A673 (cell line): ENCODE data around the gene TBC1D5. TPM values are rescaled to one million over a fixed set of nuclear protein-coding genes. Genes with fewer than 3 reads are reported as not detected.

Source experiments
- BruUV-seq: library from RNA; stranded (reverse); fragments of 400-500 nt; replicated peaks from 2 replicates; lab custom pipeline; 2021; lab: Mats Ljungman, UMichigan
- CTCF ChIA-PET: fragments of 300-600 bp; sonication (Branson Sonifier 250); formaldehyde crosslinking; loops from one replicate; lab custom pipeline; 2022; ENCODE audit warnings: antibody characterized with exemption; lab: Charles Lee
- POLR2A ChIA-PET: fragments of 300-600 bp; sonication (Branson Sonifier 250); formaldehyde crosslinking; loops from one replicate; lab custom pipeline; 2022; ENCODE audit warnings: antibody characterized with exemption; ENCODE audit not compliant: low non-redundant PET; lab: Charles Lee
- DNase-seq: peaks from one replicate; pipeline ENCODE4 v3.0.0-alpha.2; 2015; ENCODE audit warnings: low spot score
- H3K27ac ChIP-seq: fragments of 200-600 bp; sonication (generic); 2 replicates; pipeline ENCODE4 v1.5.1; 2016; ENCODE audit warnings: mixed run types, low read depth, mild to moderate bottlenecking, mixed read lengths, antibody characterized with exemption, low read length; ENCODE audit not compliant: poor library complexity, severe bottlenecking
- H3K27me3 ChIP-seq: fragments of 200-600 bp; sonication (generic); replicated peaks from 2 replicates; pipeline ENCODE4 v1.6.1; 2017; ENCODE audit warnings: mixed run types, low read depth, mild to moderate bottlenecking, mixed read lengths, antibody characterized with exemption, low read length; ENCODE audit not compliant: insufficient read depth, poor library complexity
- H3K36me3 ChIP-seq: fragments of 200-600 bp; sonication (generic); 2 replicates; pipeline ENCODE4 v1.6.1; 2016; ENCODE audit warnings: mixed run types, mild to moderate bottlenecking, mixed read lengths, antibody characterized with exemption, low read length; ENCODE audit not compliant: insufficient read depth, poor library complexity, severe bottlenecking
- H3K4me1 ChIP-seq: fragments of 200-600 bp; sonication (generic); 2 replicates; pipeline ENCODE4 v1.6.1; 2017; ENCODE audit warnings: mixed run types, mild to moderate bottlenecking, mixed read lengths, antibody characterized with exemption, low read length; ENCODE audit not compliant: insufficient read depth, poor library complexity, severe bottlenecking
- H3K4me3 ChIP-seq: fragments of 200-600 bp; sonication (generic); 2 replicates; pipeline ENCODE4 v1.5.1; 2016; ENCODE audit warnings: low read depth, mixed run types, mild to moderate bottlenecking, mixed read lengths, low read length; ENCODE audit not compliant: poor library complexity, severe bottlenecking
- H3K9me3 ChIP-seq: fragments of 200-600 bp; sonication (generic); 2 replicates; pipeline ENCODE4 v1.6.1; 2016; ENCODE audit warnings: mixed run types, low read depth, mild to moderate bottlenecking, mixed read lengths, antibody characterized with exemption, low read length; ENCODE audit not compliant: poor library complexity, severe bottlenecking
- CTCF ChIP-seq: fragments of 300-800, 200-600 bp; sonication (generic); conservative IDR thresholded peaks from 2 replicates; pipeline ENCODE4 v1.5.1; 2017; ENCODE audit warnings: low read depth, mild to moderate bottlenecking, antibody characterized with exemption, low read length, moderate library complexity, mixed read lengths
- EZH2 ChIP-seq: fragments of 200-600 bp; sonication (generic); IDR thresholded peaks from 2 replicates; pipeline ENCODE4 v1.6.1; 2017; ENCODE audit warnings: borderline replicate concordance, low read depth, mild to moderate bottlenecking, mixed read lengths, antibody characterized with exemption, low read length; ENCODE audit not compliant: poor library complexity, severe bottlenecking
- intact Hi-C: fragments of 100-400 bp; cut with micrococcal nuclease; formaldehyde crosslinking; loops from one replicate; pipeline ENCODE4 v1.10.0; 2022; ENCODE audit not compliant: unreplicated experiment
- total RNA-seq: library from RNA; stranded (reverse); gene quantifications from 2 replicates; pipeline ENCODE4 v1.2.3, GENCODE V29; 2021

Gene TBC1D5
- total RNA-seq, 1 experiment from 2014 or later = 40.7 TPM

- no TSS peak for BruUV-seq
- ChIA-PET CTCF (no interaction called here), POLR2A (interaction anchor here (0.7 kb wide), 1 partner anchor 17 kb away, joined by 3 read pairs; no protein-coding TSS in a partner anchor)
- TF ChIP-seq EZH2 (no peak), CTCF (no peak)
- intact Hi-C loops = loop anchor here (10.0 kb wide), 2 partner anchors 205 to 355 kb away; partner anchors contain the start of gene PLCL2
- Histone ChIP-seq H3K27ac (no peak overlapping the region), H3K9me3 (no peaks in the 10 kb centered on the region), H3K4me1 (no peaks in the 10 kb centered on the region), H3K36me3 (no peaks in the 10 kb centered on the region), H3K27me3 (no peaks in the 10 kb centered on the region), H3K4me3 (no peak overlapping the region)
- no peak for DNase-seq
Measured at GRCh38 chr3:17239417-17239816, 503.0 kb downstream of the TBC1D5 start.

GRCh38 chr3:17238023-17238422 lies 504.4 kb downstream of the TBC1D5 start:
- no peak overlapping the region for H3K27ac ChIP-seq
- H3K36me3 ChIP-seq = no peaks in the 10 kb centered on the region
- ChIA-PET CTCF (no interaction called here), POLR2A (no interaction called here)
- no peaks in the 10 kb centered on the region for H3K9me3 ChIP-seq
- no peaks in the 10 kb centered on the region for H3K4me1 ChIP-seq
- DNase-seq = no peak
- BruUV-seq = no TSS peak
- H3K4me3 ChIP-seq = no peak overlapping the region
- intact Hi-C loops = loop anchor here (10.0 kb wide), 2 partner anchors 203 to 353 kb away; partner anchors contain the start of gene PLCL2
- TF ChIP-seq EZH2 = no peak
- TF ChIP-seq CTCF = no peak
- H3K27me3 ChIP-seq = no peaks in the 10 kb centered on the region

GRCh38 chr3:17235310-17235709 lies 507.1 kb downstream of the TBC1D5 start:
- Histone ChIP-seq H3K4me3 (no peak overlapping the region), H3K4me1 (no peaks in the 10 kb centered on the region), H3K9me3 (no peaks in the 10 kb centered on the region), H3K27me3 (no peaks in the 10 kb centered on the region), H3K27ac (no peak overlapping the region), H3K36me3 (no peaks in the 10 kb centered on the region)
- TF ChIP-seq CTCF (no peak), EZH2 (no peak)
- no TSS peak for BruUV-seq
- POLR2A ChIA-PET = no interaction called here
- intact Hi-C loops = loop anchor here (10.0 kb wide), 2 partner anchors 201 to 351 kb away; partner anchors contain the start of gene PLCL2
- CTCF ChIA-PET = no interaction called here
- DNase-seq = no peak
